Measurements from ENCODE around the gene MMP24OS.
"Not testable (repeated sequence)": the region's sequence is repeated elsewhere in the genome, so short reads cannot be mapped to it uniquely, and the experiment has no call there.

Gene MMP24OS

GRCh38 chr20:35252598-35252997 lies 25.3 kb downstream of the MMP24OS start:
- not testable (repeated sequence) for H3K9ac ChIP-seq (ENCODE audit: low read length in 5 of 5); H3K4me3 ChIP-seq (ENCODE audit: low read depth in 1 of 5, low read length in 5 of 5); H3K27ac ChIP-seq (ENCODE audit: low read depth, low read length); H3K27me3 ChIP-seq (ENCODE audit: control insufficient read depth in 5 of 5, insufficient read depth in 4 of 5, low read length in 5 of 5); H3K9me3 ChIP-seq (ENCODE audit: control insufficient read depth in 5 of 5, low read length in 5 of 5); H3K4me1 ChIP-seq (ENCODE audit: control insufficient read depth in 5 of 5, insufficient read depth in 5 of 5, low read length in 5 of 5)
- H3K36me3 ChIP-seq (ENCODE audit: control insufficient read depth in 5 of 5, insufficient read depth in 5 of 5, low read length in 5 of 5) = peaks cover 0 to 13% (median 3%) of the 10 kb centered on the region in 5 donors

- H3K27me3 ChIP-seq (ENCODE audit: control insufficient read depth in 5 of 5, insufficient read depth in 4 of 5, low read length in 5 of 5) = no peaks in the 10 kb centered on the region
- H3K9ac ChIP-seq (ENCODE audit: low read length in 5 of 5) = no peak overlapping the region
- no peak overlapping the region for H3K4me3 ChIP-seq (ENCODE audit: low read depth in 1 of 5, low read length in 5 of 5)
- H3K9me3 ChIP-seq (ENCODE audit: control insufficient read depth in 5 of 5, low read length in 5 of 5) = no peaks in the 10 kb centered on the region
- H3K27ac ChIP-seq (ENCODE audit: low read depth, low read length) = no peak overlapping the region
- no peaks in the 10 kb centered on the region for H3K4me1 ChIP-seq (ENCODE audit: control insufficient read depth in 5 of 5, insufficient read depth in 5 of 5, low read length in 5 of 5)
- H3K36me3 ChIP-seq (ENCODE audit: control insufficient read depth in 5 of 5, insufficient read depth in 5 of 5, low read length in 5 of 5) = peaks cover 0 to 16% (median 3%) of the 10 kb centered on the region in 5 donors
These were observed 25.9 kb downstream of the MMP24OS start for GRCh38 chr20:35252037-35252461.

GRCh38 chr20:35251613-35251940 lies 26.3 kb downstream of the MMP24OS start:
- Histone ChIP-seq H3K4me3 (ENCODE audit: low read depth in 1 of 5, low read length in 5 of 5) (no peak overlapping the region), H3K27me3 (ENCODE audit: control insufficient read depth in 5 of 5, insufficient read depth in 4 of 5, low read length in 5 of 5) (no peaks in the 10 kb centered on the region), H3K27ac (ENCODE audit: low read depth, low read length) (no peak overlapping the region), H3K9me3 (ENCODE audit: control insufficient read depth in 5 of 5, low read length in 5 of 5) (no peaks in the 10 kb centered on the region), H3K36me3 (ENCODE audit: control insufficient read depth in 5 of 5, insufficient read depth in 5 of 5, low read length in 5 of 5) (peaks cover 0 to 14% (median 3%) of the 10 kb centered on the region in 5 donors), H3K4me1 (ENCODE audit: control insufficient read depth in 5 of 5, insufficient read depth in 5 of 5, low read length in 5 of 5) (no peaks in the 10 kb centered on the region), H3K9ac (ENCODE audit: low read length in 5 of 5) (no peak overlapping the region)

- H3K36me3 ChIP-seq (ENCODE audit: control insufficient read depth in 5 of 5, insufficient read depth in 5 of 5, low read length in 5 of 5) = peaks cover 0 to 10% (median 3%) of the 10 kb centered on the region in 5 donors
- H3K4me1 ChIP-seq (ENCODE audit: control insufficient read depth in 5 of 5, insufficient read depth in 5 of 5, low read length in 5 of 5) = no peaks in the 10 kb centered on the region
- H3K27ac ChIP-seq (ENCODE audit: low read depth, low read length) = no peak overlapping the region
- H3K27me3 ChIP-seq (ENCODE audit: control insufficient read depth in 5 of 5, insufficient read depth in 4 of 5, low read length in 5 of 5) = no peaks in the 10 kb centered on the region
- H3K9ac ChIP-seq (ENCODE audit: low read length in 5 of 5) = no peak overlapping the region
- H3K4me3 ChIP-seq (ENCODE audit: low read depth in 1 of 5, low read length in 5 of 5) = no peak overlapping the region
- H3K9me3 ChIP-seq (ENCODE audit: control insufficient read depth in 5 of 5, low read length in 5 of 5) = no peaks in the 10 kb centered on the region
These were observed 29.1 kb downstream of the MMP24OS start for GRCh38 chr20:35248641-35249475.

GRCh38 chr20:35246723-35247122 lies 31.2 kb downstream of the MMP24OS start:
- peaks cover 0 to 7% (median 3%) of the 10 kb centered on the region in 5 donors for H3K36me3 ChIP-seq (ENCODE audit: control insufficient read depth in 5 of 5, insufficient read depth in 5 of 5, low read length in 5 of 5)
- H3K4me3 ChIP-seq (ENCODE audit: low read depth in 1 of 5, low read length in 5 of 5) = no peak overlapping the region
- H3K27ac ChIP-seq (ENCODE audit: low read depth, low read length) = no peak overlapping the region
- no peaks in the 10 kb centered on the region for H3K27me3 ChIP-seq (ENCODE audit: control insufficient read depth in 5 of 5, insufficient read depth in 4 of 5, low read length in 5 of 5)
- no peak overlapping the region for H3K9ac ChIP-seq (ENCODE audit: low read length in 5 of 5)
- no peaks in the 10 kb centered on the region for H3K9me3 ChIP-seq (ENCODE audit: control insufficient read depth in 5 of 5, low read length in 5 of 5)
- no peaks in the 10 kb centered on the region for H3K4me1 ChIP-seq (ENCODE audit: control insufficient read depth in 5 of 5, insufficient read depth in 5 of 5, low read length in 5 of 5)

GRCh38 chr20:35243986-35244385 lies 33.9 kb downstream of the MMP24OS start:
- H3K4me1 ChIP-seq (ENCODE audit: control insufficient read depth in 5 of 5, insufficient read depth in 5 of 5, low read length in 5 of 5) = no peaks in the 10 kb centered on the region
- no peak overlapping the region for H3K9ac ChIP-seq (ENCODE audit: low read length in 5 of 5)
- no peak overlapping the region for H3K27ac ChIP-seq (ENCODE audit: low read depth, low read length)
- no peak overlapping the region for H3K4me3 ChIP-seq (ENCODE audit: low read depth in 1 of 5, low read length in 5 of 5)
- H3K9me3 ChIP-seq (ENCODE audit: control insufficient read depth in 5 of 5, low read length in 5 of 5) = no peaks in the 10 kb centered on the region
- peaks cover 0 to 7% (median 3%) of the 10 kb centered on the region in 5 donors for H3K36me3 ChIP-seq (ENCODE audit: control insufficient read depth in 5 of 5, insufficient read depth in 5 of 5, low read length in 5 of 5)
- no peaks in the 10 kb centered on the region for H3K27me3 ChIP-seq (ENCODE audit: control insufficient read depth in 5 of 5, insufficient read depth in 4 of 5, low read length in 5 of 5)

GRCh38 chr20:35243317-35243716 lies 34.6 kb downstream of the MMP24OS start:
- Histone ChIP-seq H3K9me3 (ENCODE audit: control insufficient read depth in 5 of 5, low read length in 5 of 5) (no peaks in the 10 kb centered on the region), H3K27ac (ENCODE audit: low read depth, low read length) (no peak overlapping the region), H3K4me1 (ENCODE audit: control insufficient read depth in 5 of 5, insufficient read depth in 5 of 5, low read length in 5 of 5) (no peaks in the 10 kb centered on the region), H3K4me3 (ENCODE audit: low read depth in 1 of 5, low read length in 5 of 5) (no peak overlapping the region), H3K9ac (ENCODE audit: low read length in 5 of 5) (no peak overlapping the region), H3K36me3 (ENCODE audit: control insufficient read depth in 5 of 5, insufficient read depth in 5 of 5, low read length in 5 of 5) (peaks cover 0 to 7% (median 0%) of the 10 kb centered on the region in 5 donors), H3K27me3 (ENCODE audit: control insufficient read depth in 5 of 5, insufficient read depth in 4 of 5, low read length in 5 of 5) (no peaks in the 10 kb centered on the region)

- H3K4me3 ChIP-seq (ENCODE audit: low read depth in 1 of 5, low read length in 5 of 5) = no peak overlapping the region
- no peak overlapping the region for H3K9ac ChIP-seq (ENCODE audit: low read length in 5 of 5)
- no peaks in the 10 kb centered on the region for H3K27me3 ChIP-seq (ENCODE audit: control insufficient read depth in 5 of 5, insufficient read depth in 4 of 5, low read length in 5 of 5)
- no peaks in the 10 kb centered on the region for H3K4me1 ChIP-seq (ENCODE audit: control insufficient read depth in 5 of 5, insufficient read depth in 5 of 5, low read length in 5 of 5)
- peaks cover 0 to 9% (median 4%) of the 10 kb centered on the region in 5 donors for H3K36me3 ChIP-seq (ENCODE audit: control insufficient read depth in 5 of 5, insufficient read depth in 5 of 5, low read length in 5 of 5)
- no peaks in the 10 kb centered on the region for H3K9me3 ChIP-seq (ENCODE audit: control insufficient read depth in 5 of 5, low read length in 5 of 5)
- H3K27ac ChIP-seq (ENCODE audit: low read depth, low read length) = no peak overlapping the region
These were observed 37.1 kb downstream of the MMP24OS start for GRCh38 chr20:35240811-35241293.

- H3K9ac ChIP-seq (ENCODE audit: low read length in 5 of 5) = no peak overlapping the region
- H3K4me1 ChIP-seq (ENCODE audit: control insufficient read depth in 5 of 5, insufficient read depth in 5 of 5, low read length in 5 of 5) = no peaks in the 10 kb centered on the region
- no peak overlapping the region for H3K4me3 ChIP-seq (ENCODE audit: low read depth in 1 of 5, low read length in 5 of 5)
- H3K9me3 ChIP-seq (ENCODE audit: control insufficient read depth in 5 of 5, low read length in 5 of 5) = no peaks in the 10 kb centered on the region
- H3K27ac ChIP-seq (ENCODE audit: low read depth, low read length) = no peak overlapping the region
- peaks cover 0 to 12% (median 7%) of the 10 kb centered on the region in 5 donors for H3K36me3 ChIP-seq (ENCODE audit: control insufficient read depth in 5 of 5, insufficient read depth in 5 of 5, low read length in 5 of 5)
- H3K27me3 ChIP-seq (ENCODE audit: control insufficient read depth in 5 of 5, insufficient read depth in 4 of 5, low read length in 5 of 5) = no peaks in the 10 kb centered on the region
These were observed 37.7 kb downstream of the MMP24OS start for GRCh38 chr20:35240083-35240810.

GRCh38 chr20:35238735-35239134 lies 39.2 kb downstream of the MMP24OS start:
- H3K9ac ChIP-seq (ENCODE audit: low read length in 5 of 5) = no peak overlapping the region
- no peaks in the 10 kb centered on the region for H3K9me3 ChIP-seq (ENCODE audit: control insufficient read depth in 5 of 5, low read length in 5 of 5)
- H3K27ac ChIP-seq (ENCODE audit: low read depth, low read length) = no peak overlapping the region
- no peaks in the 10 kb centered on the region for H3K27me3 ChIP-seq (ENCODE audit: control insufficient read depth in 5 of 5, insufficient read depth in 4 of 5, low read length in 5 of 5)
- H3K36me3 ChIP-seq (ENCODE audit: control insufficient read depth in 5 of 5, insufficient read depth in 5 of 5, low read length in 5 of 5) = peaks cover 0 to 14% (median 7%) of the 10 kb centered on the region in 5 donors
- H3K4me1 ChIP-seq (ENCODE audit: control insufficient read depth in 5 of 5, insufficient read depth in 5 of 5, low read length in 5 of 5) = no peaks in the 10 kb centered on the region
- no peak overlapping the region for H3K4me3 ChIP-seq (ENCODE audit: low read depth in 1 of 5, low read length in 5 of 5)
